ENCODE results near the gene FIG4.
"Not testable (repeated sequence)": the region's sequence is repeated elsewhere in the genome, so short reads cannot be mapped to it uniquely, and the experiment has no call there.

The FIG4 gene

GRCh38 chr6:109853426-109853825, 162.3 kb downstream of the FIG4 start:
- Histone ChIP-seq H3K9ac (ENCODE audit: low read depth, low read length, poor library complexity, severe bottlenecking) (no peak overlapping the region), H4K20me1 (ENCODE audit: insufficient read depth, low read length, poor library complexity, severe bottlenecking) (no peaks in the 10 kb centered on the region), H3F3A (ENCODE audit: low read depth) (no peaks in the 10 kb centered on the region), H3K27me3 (ENCODE audit: insufficient read depth, low read length, poor library complexity, severe bottlenecking) (no peaks in the 10 kb centered on the region), H3K79me2 (ENCODE audit: insufficient read depth, low read length) (no peaks in the 10 kb centered on the region), H3K9me2 (replicated peaks; ENCODE audit: low read depth, low read length) (no peaks in the 10 kb centered on the region), H2AFZ (ENCODE audit: low read length) (no peak overlapping the region), H3K4me2 (ENCODE audit: low read depth, low read length, poor library complexity, severe bottlenecking) (no peak overlapping the region), H3K36me3 (ENCODE audit: insufficient read depth, low read length) (no peaks in the 10 kb centered on the region), H3K4me3 (ENCODE audit: low read length, poor library complexity, severe bottlenecking) (no peak overlapping the region), H3K9me3 (ENCODE audit: insufficient read depth, low read depth, low read length) (no peaks in the 10 kb centered on the region), H3K4me1 (ENCODE audit: insufficient read depth, low read length, poor library complexity, severe bottlenecking) (no peaks in the 10 kb centered on the region)
- TF ChIP-seq CTCF (conservative IDR thresholded peaks at IDR 0.05; ENCODE audit: low read length) (no peak), EZH2phosphoT487 (IDR thresholded peaks at IDR 0.05; ENCODE audit: borderline replicate concordance) (no peak)

- H4K20me1 ChIP-seq (ENCODE audit: insufficient read depth, low read length, poor library complexity, severe bottlenecking): no peaks in the 10 kb centered on the region
- H3F3A ChIP-seq (ENCODE audit: low read depth): no peaks in the 10 kb centered on the region
- H3K9me3 ChIP-seq (ENCODE audit: insufficient read depth, low read depth, low read length): no peaks in the 10 kb centered on the region
- TF ChIP-seq CTCF (conservative IDR thresholded peaks at IDR 0.05; ENCODE audit: low read length) (no peak), EZH2phosphoT487 (IDR thresholded peaks at IDR 0.05; ENCODE audit: borderline replicate concordance) (no peak)
- H3K9me2 ChIP-seq (replicated peaks; ENCODE audit: low read depth, low read length): no peaks in the 10 kb centered on the region
- no peaks in the 10 kb centered on the region for H3K36me3 ChIP-seq (ENCODE audit: insufficient read depth, low read length)
- no peaks in the 10 kb centered on the region for H3K27me3 ChIP-seq (ENCODE audit: insufficient read depth, low read length, poor library complexity, severe bottlenecking)
- no peak overlapping the region for H3K4me2 ChIP-seq (ENCODE audit: low read depth, low read length, poor library complexity, severe bottlenecking)
- no peaks in the 10 kb centered on the region for H3K4me1 ChIP-seq (ENCODE audit: insufficient read depth, low read length, poor library complexity, severe bottlenecking)
- no peaks in the 10 kb centered on the region for H3K79me2 ChIP-seq (ENCODE audit: insufficient read depth, low read length)
- H3K4me3 ChIP-seq (ENCODE audit: low read length, poor library complexity, severe bottlenecking): no peak overlapping the region
- H3K9ac ChIP-seq (ENCODE audit: low read depth, low read length, poor library complexity, severe bottlenecking): no peak overlapping the region
- no peak overlapping the region for H2AFZ ChIP-seq (ENCODE audit: low read length)
Measured at GRCh38 chr6:109853951-109854350, 162.9 kb downstream of the FIG4 start.

GRCh38 chr6:109854541-109855308, 163.6 kb downstream of the FIG4 start:
- H3K4me3 ChIP-seq (ENCODE audit: low read length, poor library complexity, severe bottlenecking): no peak overlapping the region
- no peak for TF ChIP-seq EZH2phosphoT487 (IDR thresholded peaks at IDR 0.05; ENCODE audit: borderline replicate concordance)
- no peak for TF ChIP-seq CTCF (conservative IDR thresholded peaks at IDR 0.05; ENCODE audit: low read length)
- no peaks in the 10 kb centered on the region for H3K9me2 ChIP-seq (replicated peaks; ENCODE audit: low read depth, low read length)
- no peak overlapping the region for H2AFZ ChIP-seq (ENCODE audit: low read length)
- H3F3A ChIP-seq (ENCODE audit: low read depth): no peaks in the 10 kb centered on the region
- no peak overlapping the region for H3K4me2 ChIP-seq (ENCODE audit: low read depth, low read length, poor library complexity, severe bottlenecking)
- no peaks in the 10 kb centered on the region for H4K20me1 ChIP-seq (ENCODE audit: insufficient read depth, low read length, poor library complexity, severe bottlenecking)
- H3K36me3 ChIP-seq (ENCODE audit: insufficient read depth, low read length): no peaks in the 10 kb centered on the region
- no peaks in the 10 kb centered on the region for H3K79me2 ChIP-seq (ENCODE audit: insufficient read depth, low read length)
- no peaks in the 10 kb centered on the region for H3K9me3 ChIP-seq (ENCODE audit: insufficient read depth, low read depth, low read length)
- H3K4me1 ChIP-seq (ENCODE audit: insufficient read depth, low read length, poor library complexity, severe bottlenecking): no peaks in the 10 kb centered on the region
- no peak overlapping the region for H3K9ac ChIP-seq (ENCODE audit: low read depth, low read length, poor library complexity, severe bottlenecking)
- no peaks in the 10 kb centered on the region for H3K27me3 ChIP-seq (ENCODE audit: insufficient read depth, low read length, poor library complexity, severe bottlenecking)

GRCh38 chr6:109855476-109856040, 164.5 kb downstream of the FIG4 start:
- H3K9me2 ChIP-seq (replicated peaks; ENCODE audit: low read depth, low read length); H3K36me3 ChIP-seq (ENCODE audit: insufficient read depth, low read length); H3K79me2 ChIP-seq (ENCODE audit: insufficient read depth, low read length); H3K4me1 ChIP-seq (ENCODE audit: insufficient read depth, low read length, poor library complexity, severe bottlenecking); H3K4me2 ChIP-seq (ENCODE audit: low read depth, low read length, poor library complexity, severe bottlenecking); H3K4me3 ChIP-seq (ENCODE audit: low read length, poor library complexity, severe bottlenecking); H4K20me1 ChIP-seq (ENCODE audit: insufficient read depth, low read length, poor library complexity, severe bottlenecking); H3K27me3 ChIP-seq (ENCODE audit: insufficient read depth, low read length, poor library complexity, severe bottlenecking); H3K9ac ChIP-seq (ENCODE audit: low read depth, low read length, poor library complexity, severe bottlenecking); H3K9me3 ChIP-seq (ENCODE audit: insufficient read depth, low read depth, low read length); H2AFZ ChIP-seq (ENCODE audit: low read length); H3F3A ChIP-seq (ENCODE audit: low read depth): not testable (repeated sequence)
